Kidney (tissue), 14 donors: Measurements from ENCODE around the gene RPL39. TPM values are rescaled to one million over a fixed set of nuclear protein-coding genes. Genes with fewer than 3 reads are reported as not detected.

ENCODE experiments used
- DNase-seq, 5 donors: peaks; one replicate each; pipeline ENCODE4 v3.0.0-alpha.2; 2013 to 2020
- FAIRE-seq: peaks from 2 replicates; lab custom pipeline; 2012; peaks lifted over from hg19 to GRCh38; lab: Jason Lieb, UNC
- H3K27ac ChIP-seq, 2 donors: one replicate each; pipeline ENCODE4 v1.7.0; 2013; ENCODE audit warnings: low read depth in 2 of 2, low read length in 2 of 2, inconsistent platforms in 1 of 2
- H3K27me3 ChIP-seq: one replicate; pipeline ENCODE4 v1.7.1; 2013; ENCODE audit warnings: low read length, inconsistent platforms; ENCODE audit not compliant: control insufficient read depth, insufficient read depth
- H3K36me3 ChIP-seq, 3 donors: one replicate each; pipeline versions ENCODE4 v1.7.0 to v1.7.1; 2013; ENCODE audit warnings: low read length in 3 of 3, control low read depth in 1 of 3, inconsistent platforms in 1 of 3; ENCODE audit not compliant: insufficient read depth in 3 of 3, control insufficient read depth in 2 of 3
- H3K4me1 ChIP-seq, 3 donors: one replicate each; pipeline versions ENCODE4 v1.7.0 to v1.7.1; 2013; ENCODE audit warnings: low read length in 3 of 3, inconsistent platforms in 1 of 3, low read depth in 1 of 3; ENCODE audit not compliant: control insufficient read depth in 2 of 3, insufficient read depth in 2 of 3
- H3K4me3 ChIP-seq, 3 donors: one replicate each; pipeline versions ENCODE4 v1.7.0 to v1.8.1; 2013; ENCODE audit warnings: low read length in 3 of 3, control low read depth in 1 of 3, inconsistent platforms in 1 of 3
- H3K9ac ChIP-seq, 3 donors: one replicate each; pipeline versions ENCODE4 v1.7.0 to v1.7.1; 2013; ENCODE audit warnings: low read length in 3 of 3, control low read depth in 1 of 3, inconsistent platforms in 1 of 3
- H3K9me3 ChIP-seq, 3 donors: one replicate each; pipeline versions ENCODE4 v1.7.0 to v1.7.1; 2013; ENCODE audit warnings: low read length in 3 of 3, control low read depth in 1 of 3, inconsistent platforms in 1 of 3; ENCODE audit not compliant: control insufficient read depth in 2 of 3, insufficient read depth in 1 of 3
- intact Hi-C: fragments of 100-400 bp; cut with DNase I; formaldehyde crosslinking; loops from one replicate; pipeline ENCODE4 v1.11.1; 2022
- polyA plus RNA-seq: library from polyadenylated mRNA; stranded (reverse); fragments of 350-450 nt; fragmentation: Illumina TruSeq; extraction: RNeasy Lipid Tissue Mini Kit (QIAGEN cat#74804); gene quantifications from one replicate; pipeline ENCODE4 v1.2.3, GENCODE V29; 2014; ENCODE audit warnings: low read depth, low replicate concordance; ENCODE audit not compliant: insufficient read depth
- total RNA-seq: library from RNA; stranded (reverse); fragmentation: NEBNext Ultra II Directional; extraction: Animal tissue kit (Norgen Biotek cat#: 25700); gene quantifications from one replicate; pipeline ENCODE4 v1.2.1, GENCODE V29; 2021
- TF ChIP-seq, protein P1 (sequence below): IDR thresholded peaks from 3 replicates; pipeline ENCODE4 v1.5.1; 2012; ENCODE audit warnings: mild to moderate bottlenecking, moderate library complexity, borderline replicate concordance; ENCODE audit not compliant: insufficient read depth; ENCODE audit errors: extremely low read depth
- donor health status: control.
- donor health status: control.
- donor health status: control.
- donor health status: control.
- donor health status: control.
- donor health status: DM: yes; HTN: yes; CAD: no.
- donor health status: Normal renal cell carcinoma (clear cell type).

RPL39 gene
- total and polyA plus RNA-seq, 2 donors from 2014 or later = 1,212 to 2,663 TPM

DNA sequence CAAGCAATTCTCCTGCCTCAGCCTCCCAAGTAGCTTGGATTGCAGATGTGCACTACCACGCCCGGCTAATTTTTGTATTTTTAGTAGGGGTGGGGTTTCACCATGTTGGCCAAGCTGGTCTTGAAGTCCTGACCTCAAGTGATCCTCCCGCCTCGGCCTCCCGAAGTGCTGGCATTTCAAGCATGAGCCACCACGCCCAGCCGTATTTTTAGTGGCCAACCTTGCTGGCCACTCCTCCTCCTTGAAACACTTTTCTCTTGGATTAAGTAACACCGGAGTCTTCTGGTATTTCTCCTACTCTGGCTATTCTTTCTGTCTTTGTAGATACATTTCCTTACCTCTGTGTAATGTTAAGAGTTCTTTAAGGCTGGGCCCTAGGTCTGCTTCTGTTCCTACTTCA lies 11.1 kb upstream of the RPL39 start:
- Histone ChIP-seq H3K36me3 (no peaks in the 10 kb centered on the region), H3K9me3 (no peaks in the 10 kb centered on the region), H3K9ac (no peak overlapping the region), H3K27ac (no peak overlapping the region), H3K27me3 (no peaks in the 10 kb centered on the region), H3K4me1 (no peaks in the 10 kb centered on the region), H3K4me3 (no peak overlapping the region)
- FAIRE-seq (no peak), DNase-seq (no peak)
- intact Hi-C loops = no loop called here
- TF ChIP-seq, protein P1, sequence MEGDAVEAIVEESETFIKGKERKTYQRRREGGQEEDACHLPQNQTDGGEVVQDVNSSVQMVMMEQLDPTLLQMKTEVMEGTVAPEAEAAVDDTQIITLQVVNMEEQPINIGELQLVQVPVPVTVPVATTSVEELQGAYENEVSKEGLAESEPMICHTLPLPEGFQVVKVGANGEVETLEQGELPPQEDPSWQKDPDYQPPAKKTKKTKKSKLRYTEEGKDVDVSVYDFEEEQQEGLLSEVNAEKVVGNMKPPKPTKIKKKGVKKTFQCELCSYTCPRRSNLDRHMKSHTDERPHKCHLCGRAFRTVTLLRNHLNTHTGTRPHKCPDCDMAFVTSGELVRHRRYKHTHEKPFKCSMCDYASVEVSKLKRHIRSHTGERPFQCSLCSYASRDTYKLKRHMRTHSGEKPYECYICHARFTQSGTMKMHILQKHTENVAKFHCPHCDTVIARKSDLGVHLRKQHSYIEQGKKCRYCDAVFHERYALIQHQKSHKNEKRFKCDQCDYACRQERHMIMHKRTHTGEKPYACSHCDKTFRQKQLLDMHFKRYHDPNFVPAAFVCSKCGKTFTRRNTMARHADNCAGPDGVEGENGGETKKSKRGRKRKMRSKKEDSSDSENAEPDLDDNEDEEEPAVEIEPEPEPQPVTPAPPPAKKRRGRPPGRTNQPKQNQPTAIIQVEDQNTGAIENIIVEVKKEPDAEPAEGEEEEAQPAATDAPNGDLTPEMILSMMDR = no peak

DNA sequence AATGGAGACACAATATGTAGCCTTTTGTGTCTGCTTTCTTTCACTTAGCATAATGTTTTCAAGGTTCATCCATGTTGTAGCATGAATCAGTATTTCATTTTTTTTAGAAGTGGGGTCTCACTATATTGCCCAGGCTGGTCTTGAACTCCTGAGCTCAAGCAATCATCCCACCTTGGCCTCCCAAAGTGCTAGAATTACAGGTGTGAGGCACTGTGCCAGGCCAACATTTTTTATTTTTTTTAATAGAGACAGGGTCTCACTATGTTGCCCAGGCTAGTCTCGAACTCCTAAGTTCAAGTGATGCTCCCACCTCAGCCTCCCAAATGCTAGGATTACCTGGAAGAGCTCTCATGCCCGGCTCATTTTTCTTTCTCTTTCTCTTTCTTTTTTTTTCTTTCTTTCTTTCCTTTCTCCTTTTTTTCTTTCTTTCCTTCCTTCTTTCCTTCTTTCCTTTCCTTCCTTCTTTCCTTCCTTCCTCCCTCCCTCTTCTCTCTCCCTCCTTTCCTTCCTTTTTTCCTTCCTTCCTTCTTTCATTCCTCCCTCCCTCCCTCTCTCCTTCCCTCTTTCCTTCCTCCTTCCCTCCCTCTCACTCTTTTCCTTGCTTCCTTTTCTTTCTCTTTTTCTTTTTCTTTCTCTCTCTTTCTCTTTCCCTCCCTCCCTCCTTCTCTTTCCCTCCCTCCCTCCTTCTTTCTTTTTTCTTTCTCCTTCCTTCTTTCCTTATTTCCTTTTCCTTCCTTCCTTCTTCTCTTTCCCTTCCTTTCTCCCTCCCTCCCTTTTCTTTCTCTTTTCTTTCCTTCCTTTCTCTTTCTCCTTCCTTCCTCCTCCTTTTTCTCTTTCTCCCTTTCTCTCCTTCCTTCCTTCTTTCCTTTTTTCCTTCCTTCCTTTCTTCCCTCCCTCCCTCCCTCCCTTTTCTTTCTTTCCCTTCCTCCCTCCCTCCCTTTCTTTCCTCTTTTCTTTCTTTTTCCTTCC lies 10.1 kb upstream of the RPL39 start:
- TF ChIP-seq, protein P1 = no peak
- no peak for FAIRE-seq
- intact Hi-C loops = no loop called here

DNA sequence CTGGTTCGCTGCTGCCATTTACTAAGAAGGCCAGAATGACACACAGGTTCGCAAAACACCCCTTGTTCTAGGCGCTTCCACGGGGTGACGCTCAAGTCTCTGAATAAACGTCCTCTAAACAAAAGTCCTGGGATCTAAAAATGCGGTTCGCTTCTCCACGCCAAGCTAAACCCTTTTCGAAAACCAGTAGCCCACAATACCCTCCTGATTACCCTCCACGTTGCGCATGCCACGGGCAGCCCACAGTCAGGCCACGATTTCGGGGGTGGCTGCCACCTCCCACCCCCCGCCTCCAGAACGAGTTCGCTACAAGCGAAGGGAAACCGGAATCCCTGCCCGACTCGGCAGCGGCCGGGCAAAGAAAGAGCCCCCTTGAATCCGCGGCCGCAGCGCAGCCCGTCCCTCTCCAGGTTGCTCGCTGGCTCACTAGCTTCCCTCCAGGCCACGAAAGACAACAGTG lies 423 bp downstream of the RPL39 start:
- intact Hi-C loops = no loop called here
- DNase-seq (peak in 4 of 5 donors; percentile 39 to 77 (median 69)), FAIRE-seq (no peak)

More for the DNA sequence above, 10.1 kb upstream of the RPL39 start:
- Histone ChIP-seq H3K36me3 (no peaks in the 10 kb centered on the region), H3K27me3 (no peaks in the 10 kb centered on the region), H3K27ac (no peak overlapping the region), H3K4me3 (no peak overlapping the region), H3K9ac (no peak overlapping the region), H3K9me3 (no peaks in the 10 kb centered on the region), H3K4me1 (no peaks in the 10 kb centered on the region)
- no peak for DNase-seq

More for the DNA sequence above, 423 bp downstream of the RPL39 start:
- Histone ChIP-seq H3K4me1 (no peaks in the 10 kb centered on the region), H3K9ac (peak overlapping the region; percentile 77 to 79 (median 79)), H3K4me3 (peak overlapping the region; percentile 79 to 87 (median 84)), H3K27me3 (no peaks in the 10 kb centered on the region), H3K36me3 (peaks cover 0 to 5% (median 0%) of the 10 kb centered on the region in 3 donors), H3K27ac (peak overlapping the region; percentile 95 to 97), H3K9me3 (no peaks in the 10 kb centered on the region)
- TF ChIP-seq, protein P1 = no peak
